Mesendoderm (in vitro differentiated cells): ENCODE data around the gene KDM4B.

Source experiments
- DNase-seq: peaks from one replicate; pipeline ENCODE4 v3.0.0; 2013
- H2AK5ac ChIP-seq: 2 replicates; pipeline ENCODE4 v1.6.1; 2013; ENCODE audit warnings: low read length, inconsistent platforms
- H2BK120ac ChIP-seq: 2 replicates; pipeline ENCODE4 v1.6.1; 2013; ENCODE audit warnings: low read depth, mild to moderate bottlenecking, low read length, moderate library complexity, mixed read lengths
- H2BK15ac ChIP-seq: replicated peaks from 2 replicates; pipeline ENCODE4 v1.6.1; 2013; ENCODE audit warnings: low read depth, mild to moderate bottlenecking, moderate library complexity
- H2BK5ac ChIP-seq: 2 replicates; pipeline ENCODE4 v1.6.1; 2013; ENCODE audit warnings: low read length, inconsistent platforms
- H3K18ac ChIP-seq: 2 replicates; pipeline ENCODE4 v1.6.1; 2013; ENCODE audit warnings: mild to moderate bottlenecking, low read length, mixed read lengths
- H3K23ac ChIP-seq: one replicate; pipeline ENCODE4 v1.6.1; 2013; ENCODE audit warnings: low read length
- H3K27ac ChIP-seq: 2 replicates; pipeline ENCODE4 v1.5.1; 2013; ENCODE audit warnings: low read depth, mild to moderate bottlenecking, inconsistent platforms, low read length, moderate library complexity
- H3K27me3 ChIP-seq: 2 replicates; pipeline ENCODE4 v1.6.1; 2013; ENCODE audit warnings: low read length, control low read depth, mild to moderate bottlenecking, inconsistent platforms; ENCODE audit not compliant: insufficient read depth, poor library complexity
- H3K36me3 ChIP-seq: 2 replicates; pipeline ENCODE4 v1.6.1; 2013; ENCODE audit warnings: low read length, inconsistent platforms; ENCODE audit not compliant: control insufficient read depth, insufficient read depth
- H3K4ac ChIP-seq: one replicate; pipeline ENCODE4 v1.6.1; 2013; ENCODE audit warnings: low read depth, mild to moderate bottlenecking, low read length, moderate library complexity
- H3K4me1 ChIP-seq: 2 replicates; pipeline ENCODE4 v1.6.1; 2013; ENCODE audit warnings: low read depth, low read length, inconsistent platforms; ENCODE audit not compliant: control insufficient read depth
- H3K4me2 ChIP-seq: 2 replicates; pipeline ENCODE4 v1.6.1; 2013; ENCODE audit warnings: low read length
- H3K4me3 ChIP-seq: 2 replicates; pipeline ENCODE4 v1.5.1; 2013; ENCODE audit warnings: mild to moderate bottlenecking, low read length
- H3K56ac ChIP-seq: one replicate; pipeline ENCODE4 v1.6.1; 2013; ENCODE audit warnings: low read length
- H3K79me1 ChIP-seq: 2 replicates; pipeline ENCODE4 v1.6.1; 2013; ENCODE audit warnings: low read length, inconsistent platforms
- H3K79me2 ChIP-seq: 2 replicates; pipeline ENCODE4 v1.6.1; 2013; ENCODE audit warnings: mild to moderate bottlenecking, low read length; ENCODE audit not compliant: control insufficient read depth, insufficient read depth
- H3K9ac ChIP-seq: 2 replicates; pipeline ENCODE4 v1.6.1; 2013; ENCODE audit warnings: low read length, inconsistent platforms
- H4K5ac ChIP-seq: one replicate; pipeline ENCODE4 v1.6.1; 2013; ENCODE audit warnings: low read length
- H4K8ac ChIP-seq: one replicate; pipeline ENCODE4 v1.6.1; 2013; ENCODE audit warnings: low read depth, mild to moderate bottlenecking, control low read depth, low read length, moderate library complexity
- WGBS: extraction: QIAGEN DNeasy Blood & Tissue Kit; methylation state at CpG from one replicate; pipeline ENCODE4 v1.1.7; 2013; ENCODE audit warnings: low lambda C conversion rate, missing lambda C conversion rate; ENCODE audit not compliant: insufficient coverage; ENCODE audit errors: extremely low coverage; 5-methylcytosine and 5-hydroxymethylcytosine counted together

The KDM4B gene

GRCh38 chr19:5050067-5050656 is 81.2 kb downstream of the KDM4B start:
- H3K56ac ChIP-seq, result no peak overlapping the region
- H2BK120ac ChIP-seq, result no peak overlapping the region
- no peaks in the 10 kb centered on the region for H3K79me2 ChIP-seq
- H3K4me1 ChIP-seq, result no peaks in the 10 kb centered on the region
- no peaks in the 10 kb centered on the region for H3K27me3 ChIP-seq
- H3K18ac ChIP-seq, result no peak overlapping the region
- WGBS, result no CpG with 5 or more reads among the region's 16 CpGs
- H4K8ac ChIP-seq, result no peak overlapping the region
- H3K36me3 ChIP-seq, result no peaks in the 10 kb centered on the region
- H3K23ac ChIP-seq, result no peak overlapping the region
- no peak overlapping the region for H4K5ac ChIP-seq
- H2BK15ac ChIP-seq, result no peak overlapping the region
- no peaks in the 10 kb centered on the region for H3K79me1 ChIP-seq
- H3K9ac ChIP-seq, result no peak overlapping the region
- H3K4me2 ChIP-seq, result no peak overlapping the region
- no peak overlapping the region for H3K4ac ChIP-seq
- H2BK5ac ChIP-seq, result no peak overlapping the region
- H3K27ac ChIP-seq, result no peak overlapping the region
- no peak for DNase-seq
- no peak overlapping the region for H2AK5ac ChIP-seq
- H3K4me3 ChIP-seq, result no peak overlapping the region

- no peak overlapping the region for H3K56ac ChIP-seq
- H3K27me3 ChIP-seq, result no peaks in the 10 kb centered on the region
- H2BK15ac ChIP-seq, result no peak overlapping the region
- no peak overlapping the region for H3K4me3 ChIP-seq
- no peak overlapping the region for H4K8ac ChIP-seq
- H3K36me3 ChIP-seq, result no peaks in the 10 kb centered on the region
- no peaks in the 10 kb centered on the region for H3K4me1 ChIP-seq
- H3K9ac ChIP-seq, result no peak overlapping the region
- no CpG with 5 or more reads among the region's 16 CpGs for WGBS
- H2BK5ac ChIP-seq, result no peak overlapping the region
- no peak overlapping the region for H3K27ac ChIP-seq
- no peak overlapping the region for H3K4ac ChIP-seq
- H2AK5ac ChIP-seq, result no peak overlapping the region
- H3K23ac ChIP-seq, result no peak overlapping the region
- H2BK120ac ChIP-seq, result no peak overlapping the region
- no peaks in the 10 kb centered on the region for H3K79me1 ChIP-seq
- no peaks in the 10 kb centered on the region for H3K79me2 ChIP-seq
- H3K18ac ChIP-seq, result no peak overlapping the region
- H3K4me2 ChIP-seq, result no peak overlapping the region
- DNase-seq, result no peak
- no peak overlapping the region for H4K5ac ChIP-seq
Measured at GRCh38 chr19:5050905-5051304, 82.0 kb downstream of the KDM4B start.

GRCh38 chr19:5051619-5052018 is 82.7 kb downstream of the KDM4B start:
- no CpG with 5 or more reads among the region's 16 CpGs for WGBS
- no peak overlapping the region for H3K23ac ChIP-seq
- no peak overlapping the region for H4K5ac ChIP-seq
- no peak overlapping the region for H3K4me3 ChIP-seq
- no peak overlapping the region for H3K9ac ChIP-seq
- H3K56ac ChIP-seq, result no peak overlapping the region
- no peak overlapping the region for H2BK120ac ChIP-seq
- H2BK15ac ChIP-seq, result no peak overlapping the region
- H3K4me2 ChIP-seq, result no peak overlapping the region
- no peaks in the 10 kb centered on the region for H3K79me2 ChIP-seq
- no peak overlapping the region for H3K18ac ChIP-seq
- H3K4ac ChIP-seq, result no peak overlapping the region
- H3K27ac ChIP-seq, result no peak overlapping the region
- no peaks in the 10 kb centered on the region for H3K27me3 ChIP-seq
- H2BK5ac ChIP-seq, result no peak overlapping the region
- no peak overlapping the region for H2AK5ac ChIP-seq
- H3K79me1 ChIP-seq, result no peaks in the 10 kb centered on the region
- DNase-seq, result no peak
- H3K4me1 ChIP-seq, result no peaks in the 10 kb centered on the region
- no peak overlapping the region for H4K8ac ChIP-seq
- no peaks in the 10 kb centered on the region for H3K36me3 ChIP-seq

- Histone ChIP-seq H2BK5ac (no peak overlapping the region), H3K18ac (no peak overlapping the region), H3K4me3 (no peak overlapping the region), H3K4me2 (no peak overlapping the region), H3K79me2 (no peaks in the 10 kb centered on the region), H2BK120ac (no peak overlapping the region), H3K36me3 (no peaks in the 10 kb centered on the region), H3K27me3 (no peaks in the 10 kb centered on the region), H4K8ac (no peak overlapping the region), H3K23ac (no peak overlapping the region), H2BK15ac (no peak overlapping the region), H3K27ac (no peak overlapping the region), H3K4me1 (no peaks in the 10 kb centered on the region), H2AK5ac (no peak overlapping the region), H4K5ac (no peak overlapping the region), H3K9ac (no peak overlapping the region), H3K4ac (no peak overlapping the region), H3K56ac (no peak overlapping the region), H3K79me1 (no peaks in the 10 kb centered on the region)
- DNase-seq, result peak; percentile 22
- no CpG with 5 or more reads among the region's 13 CpGs for WGBS
Measured at GRCh38 chr19:5052515-5052914, 83.6 kb downstream of the KDM4B start.

GRCh38 chr19:5052945-5053485 is 84.1 kb downstream of the KDM4B start:
- no peak overlapping the region for H2BK5ac ChIP-seq
- H4K5ac ChIP-seq, result no peak overlapping the region
- no peak overlapping the region for H3K23ac ChIP-seq
- no peak overlapping the region for H3K18ac ChIP-seq
- no peak overlapping the region for H2BK15ac ChIP-seq
- H3K79me1 ChIP-seq, result no peaks in the 10 kb centered on the region
- no peak overlapping the region for H3K4me3 ChIP-seq
- no peak overlapping the region for H3K4ac ChIP-seq
- H4K8ac ChIP-seq, result no peak overlapping the region
- H3K27ac ChIP-seq, result no peak overlapping the region
- no peak overlapping the region for H3K56ac ChIP-seq
- no peaks in the 10 kb centered on the region for H3K27me3 ChIP-seq
- no peaks in the 10 kb centered on the region for H3K36me3 ChIP-seq
- DNase-seq, result no peak
- H3K79me2 ChIP-seq, result no peaks in the 10 kb centered on the region
- H2AK5ac ChIP-seq, result no peak overlapping the region
- no peaks in the 10 kb centered on the region for H3K4me1 ChIP-seq
- no peak overlapping the region for H2BK120ac ChIP-seq
- WGBS, result no CpG with 5 or more reads among the region's 16 CpGs
- no peak overlapping the region for H3K9ac ChIP-seq
- no peak overlapping the region for H3K4me2 ChIP-seq

DNA sequence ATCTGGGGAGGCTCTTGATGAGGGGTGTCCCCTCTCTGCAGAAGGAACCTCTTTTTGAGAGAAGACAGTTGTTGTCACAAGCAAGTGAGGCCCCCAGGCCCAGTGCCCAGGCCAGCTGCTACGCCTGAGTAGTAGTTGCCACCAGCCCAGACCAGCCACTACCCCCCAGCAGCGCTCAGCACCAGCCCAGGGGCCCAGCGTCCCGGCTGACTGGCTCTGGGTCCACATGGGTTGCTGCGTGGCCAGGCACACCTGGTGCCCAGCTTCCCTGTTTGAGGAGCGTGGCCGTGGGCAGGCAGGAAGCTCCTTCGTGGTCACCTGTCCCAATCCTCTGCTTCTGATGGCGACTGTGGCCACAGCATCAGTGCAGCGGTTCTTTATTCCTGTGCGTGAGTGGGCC is 84.7 kb downstream of the KDM4B start:
- H2AK5ac ChIP-seq, result no peak overlapping the region
- no peak overlapping the region for H3K9ac ChIP-seq
- H3K23ac ChIP-seq, result no peak overlapping the region
- no peaks in the 10 kb centered on the region for H3K4me1 ChIP-seq
- no peak overlapping the region for H3K56ac ChIP-seq
- no peak overlapping the region for H3K18ac ChIP-seq
- no peaks in the 10 kb centered on the region for H3K27me3 ChIP-seq
- H2BK15ac ChIP-seq, result no peak overlapping the region
- no peak overlapping the region for H4K8ac ChIP-seq
- H3K27ac ChIP-seq, result no peak overlapping the region
- H3K79me2 ChIP-seq, result no peaks in the 10 kb centered on the region
- no peaks in the 10 kb centered on the region for H3K36me3 ChIP-seq
- H4K5ac ChIP-seq, result no peak overlapping the region
- H3K4ac ChIP-seq, result no peak overlapping the region
- no peak for DNase-seq
- no peak overlapping the region for H3K4me3 ChIP-seq
- H3K4me2 ChIP-seq, result no peak overlapping the region
- WGBS, result no CpG with 5 or more reads among the region's 11 CpGs
- H3K79me1 ChIP-seq, result no peaks in the 10 kb centered on the region
- H2BK5ac ChIP-seq, result no peak overlapping the region
- no peak overlapping the region for H2BK120ac ChIP-seq
